Suprapubic skin (tissue), 4 donors: ENCODE data around the gene MBLAC1. TPM values are rescaled to one million over a fixed set of nuclear protein-coding genes. Genes with fewer than 3 reads are reported as not detected.

Source experiments
- DNase-seq, 2 donors: peaks; one replicate each; pipeline ENCODE4 v3.0.0-alpha.2; 2019; ENCODE audit warnings: low spot score in 2 of 2
- H3K27ac ChIP-seq: fragments of 200-600 bp; sonication (generic); one replicate; pipeline ENCODE4 v1.5.1; 2019
- H3K27me3 ChIP-seq: fragments of 200-600 bp; sonication (generic); one replicate; pipeline ENCODE4 v1.5.1; 2019
- H3K36me3 ChIP-seq: fragments of 200-600 bp; sonication (generic); one replicate; pipeline ENCODE4 v1.5.1; 2019
- H3K4me1 ChIP-seq: fragments of 200-600 bp; sonication (generic); one replicate; pipeline ENCODE4 v1.5.1; 2019
- H3K4me3 ChIP-seq: fragments of 200-600 bp; sonication (generic); one replicate; pipeline ENCODE4 v1.5.1; 2019; ENCODE audit warnings: mild to moderate bottlenecking
- H3K9me3 ChIP-seq: fragments of 200-600 bp; sonication (generic); one replicate; pipeline ENCODE4 v1.5.1; 2019
- EP300 ChIP-seq: sonication (generic); formaldehyde crosslinking; IDR thresholded peaks from one replicate; pipeline ENCODE4 v1.6.1; 2017; ENCODE audit warnings: antibody characterized with exemption
- POLR2A ChIP-seq, 2 donors: fragments of 450-650 bp; IDR thresholded peaks; one replicate each; pipeline ENCODE4 v1.6.1; 2017; ENCODE audit warnings: antibody characterized with exemption in 2 of 2, mild to moderate bottlenecking in 2 of 2, moderate library complexity in 2 of 2
- POLR2AphosphoS5 ChIP-seq, 3 donors: sonication (generic); formaldehyde crosslinking; IDR thresholded peaks; one replicate each; pipeline ENCODE4 v1.6.1; 2017; ENCODE audit warnings: antibody characterized with exemption in 3 of 3
- WGBS: methylation state at CpG from one replicate; pipeline ENCODE4 v1.1.5; 2018; 5-methylcytosine and 5-hydroxymethylcytosine counted together
- total RNA-seq, 4 donors: library from RNA; depleted of rRNA; stranded (reverse); fragments of >200 nt; gene quantifications; one replicate each; pipeline ENCODE4 v1.1.0, GENCODE V29; 2016
- TF ChIP-seq, protein P1 (sequence below), 2 donors: fragments of 200-600 bp in 1 of 2; fragments of 450-650 bp in 1 of 2; sonication (generic) in 1 of 2; IDR thresholded peaks; one replicate each; pipeline ENCODE4 v1.5.1; 2016 to 2019; ENCODE audit warnings: antibody characterized with exemption in 2 of 2, mild to moderate bottlenecking in 1 of 2, moderate library complexity in 1 of 2

MBLAC1 gene
- total RNA-seq, 4 donors from 2014 or later, result 2.6 to 6.2 (median 3.6) TPM

DNA sequence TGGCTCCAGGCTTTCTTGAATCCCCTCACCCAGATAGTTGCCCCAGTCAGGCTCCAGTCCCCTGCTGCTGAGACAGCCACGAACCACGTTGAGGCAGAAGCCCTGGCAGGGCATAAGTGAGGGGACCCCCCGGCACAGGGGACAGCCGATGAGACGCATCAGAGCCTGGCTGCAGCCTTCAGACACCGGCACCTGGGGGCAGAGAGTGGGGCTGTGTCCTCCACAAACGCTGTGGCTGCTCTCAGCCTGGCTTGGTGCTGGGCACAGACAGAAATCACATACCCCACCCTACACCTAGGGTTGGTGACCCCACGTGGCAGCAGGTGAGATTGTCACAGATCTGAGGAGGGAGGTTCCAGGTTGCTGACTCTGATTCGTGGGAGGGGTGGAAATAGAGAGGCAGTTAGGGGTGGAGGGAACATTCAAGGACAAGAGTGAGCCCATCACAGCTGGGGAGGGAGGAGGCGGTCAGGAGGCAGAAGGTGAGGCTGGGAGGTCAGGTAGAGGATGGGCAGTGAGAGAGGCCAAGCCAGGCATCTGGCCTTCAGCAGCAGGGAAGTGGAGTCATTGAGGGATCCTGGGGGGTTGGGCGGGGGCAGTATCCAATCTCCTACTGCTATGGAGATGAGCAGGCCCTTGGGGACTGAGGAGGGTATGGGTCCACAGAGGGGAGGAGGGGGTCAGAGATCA lies 47.2 kb downstream of the MBLAC1 start:
- peaks cover 35% of the 10 kb centered on the region for H3K4me1 ChIP-seq
- H3K27ac ChIP-seq, result no peak overlapping the region
- DNase-seq, result peak in 1 of 2 donors; percentile 37
- TF ChIP-seq POLR2AphosphoS5 (IDR thresholded peaks at IDR 0.05), result no peak
- no peak overlapping the region for H3K4me3 ChIP-seq
- no peaks in the 10 kb centered on the region for H3K9me3 ChIP-seq
- 87% methylated on average over 10 of the region's 11 CpGs for WGBS
- H3K27me3 ChIP-seq, result peaks cover 7% of the 10 kb centered on the region
- no peaks in the 10 kb centered on the region for H3K36me3 ChIP-seq

DNA sequence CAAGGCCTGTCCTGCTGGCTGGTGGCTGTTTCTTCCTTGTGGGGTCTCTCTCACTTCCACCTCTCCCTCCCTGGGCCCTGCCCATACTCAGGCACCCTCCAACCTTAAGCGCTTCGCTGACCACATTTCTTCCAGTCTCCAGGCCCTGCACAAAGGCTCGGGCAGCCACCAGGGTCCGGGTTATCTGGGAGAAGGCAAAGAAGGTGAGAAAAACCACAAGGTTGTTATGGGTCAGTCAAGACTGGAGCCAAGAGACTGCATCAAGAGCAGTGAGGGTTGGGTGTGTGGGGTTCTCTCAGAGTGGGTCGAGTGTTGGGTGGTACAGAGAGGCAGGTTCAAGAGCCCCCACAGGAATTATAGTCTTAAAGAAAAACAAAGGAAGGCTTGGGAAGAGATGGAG lies 47.8 kb downstream of the MBLAC1 start:
- Histone ChIP-seq H3K4me3 (no peak overlapping the region), H3K36me3 (no peaks in the 10 kb centered on the region), H3K9me3 (no peaks in the 10 kb centered on the region), H3K27me3 (peaks cover 7% of the 10 kb centered on the region), H3K4me1 (peaks cover 34% of the 10 kb centered on the region), H3K27ac (no peak overlapping the region)
- peak in 1 of 2 donors; percentile 61 for DNase-seq
- 91% methylated on average over 5 of the region's 5 CpGs for WGBS
- TF ChIP-seq POLR2A (IDR thresholded peaks at IDR 0.05) (no peak), POLR2AphosphoS5 (IDR thresholded peaks at IDR 0.05) (no peak), EP300 (no peak)
- TF ChIP-seq, protein P1, sequence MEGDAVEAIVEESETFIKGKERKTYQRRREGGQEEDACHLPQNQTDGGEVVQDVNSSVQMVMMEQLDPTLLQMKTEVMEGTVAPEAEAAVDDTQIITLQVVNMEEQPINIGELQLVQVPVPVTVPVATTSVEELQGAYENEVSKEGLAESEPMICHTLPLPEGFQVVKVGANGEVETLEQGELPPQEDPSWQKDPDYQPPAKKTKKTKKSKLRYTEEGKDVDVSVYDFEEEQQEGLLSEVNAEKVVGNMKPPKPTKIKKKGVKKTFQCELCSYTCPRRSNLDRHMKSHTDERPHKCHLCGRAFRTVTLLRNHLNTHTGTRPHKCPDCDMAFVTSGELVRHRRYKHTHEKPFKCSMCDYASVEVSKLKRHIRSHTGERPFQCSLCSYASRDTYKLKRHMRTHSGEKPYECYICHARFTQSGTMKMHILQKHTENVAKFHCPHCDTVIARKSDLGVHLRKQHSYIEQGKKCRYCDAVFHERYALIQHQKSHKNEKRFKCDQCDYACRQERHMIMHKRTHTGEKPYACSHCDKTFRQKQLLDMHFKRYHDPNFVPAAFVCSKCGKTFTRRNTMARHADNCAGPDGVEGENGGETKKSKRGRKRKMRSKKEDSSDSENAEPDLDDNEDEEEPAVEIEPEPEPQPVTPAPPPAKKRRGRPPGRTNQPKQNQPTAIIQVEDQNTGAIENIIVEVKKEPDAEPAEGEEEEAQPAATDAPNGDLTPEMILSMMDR (IDR thresholded peaks at IDR 0.05), result no peak

GRCh38 chr7:100175296-100175935 lies 48.6 kb downstream of the MBLAC1 start:
- no peaks in the 10 kb centered on the region for H3K9me3 ChIP-seq
- H3K36me3 ChIP-seq, result no peaks in the 10 kb centered on the region
- no peak for TF ChIP-seq POLR2A (IDR thresholded peaks at IDR 0.05)
- TF ChIP-seq POLR2AphosphoS5 (IDR thresholded peaks at IDR 0.05), result no peak
- no peak for TF ChIP-seq EP300
- TF ChIP-seq, protein P1 (IDR thresholded peaks at IDR 0.05), result no peak
- 94% methylated on average over 14 of the region's 14 CpGs for WGBS
- H3K4me3 ChIP-seq, result no peak overlapping the region
- H3K4me1 ChIP-seq, result peaks cover 33% of the 10 kb centered on the region
- peak in 1 of 2 donors; percentile 74 for DNase-seq
- H3K27me3 ChIP-seq, result peaks cover 7% of the 10 kb centered on the region
- H3K27ac ChIP-seq, result no peak overlapping the region

- Histone ChIP-seq H3K27ac (no peak overlapping the region), H3K4me1 (peaks cover 25% of the 10 kb centered on the region), H3K36me3 (no peaks in the 10 kb centered on the region), H3K4me3 (peak overlapping the region; percentile 60), H3K9me3 (no peaks in the 10 kb centered on the region), H3K27me3 (peaks cover 4% of the 10 kb centered on the region)
- TF ChIP-seq, protein P1 (IDR thresholded peaks at IDR 0.05), result no peak
- TF ChIP-seq POLR2AphosphoS5 (IDR thresholded peaks at IDR 0.05) (no peak), POLR2A (IDR thresholded peaks at IDR 0.05) (no peak), EP300 (no peak)
- peak in 1 of 2 donors; percentile 53 for DNase-seq
- WGBS, result 54% methylated on average over 14 of the region's 14 CpGs
These were observed 49.6 kb downstream of the MBLAC1 start for GRCh38 chr7:100176096-100177044.

DNA sequence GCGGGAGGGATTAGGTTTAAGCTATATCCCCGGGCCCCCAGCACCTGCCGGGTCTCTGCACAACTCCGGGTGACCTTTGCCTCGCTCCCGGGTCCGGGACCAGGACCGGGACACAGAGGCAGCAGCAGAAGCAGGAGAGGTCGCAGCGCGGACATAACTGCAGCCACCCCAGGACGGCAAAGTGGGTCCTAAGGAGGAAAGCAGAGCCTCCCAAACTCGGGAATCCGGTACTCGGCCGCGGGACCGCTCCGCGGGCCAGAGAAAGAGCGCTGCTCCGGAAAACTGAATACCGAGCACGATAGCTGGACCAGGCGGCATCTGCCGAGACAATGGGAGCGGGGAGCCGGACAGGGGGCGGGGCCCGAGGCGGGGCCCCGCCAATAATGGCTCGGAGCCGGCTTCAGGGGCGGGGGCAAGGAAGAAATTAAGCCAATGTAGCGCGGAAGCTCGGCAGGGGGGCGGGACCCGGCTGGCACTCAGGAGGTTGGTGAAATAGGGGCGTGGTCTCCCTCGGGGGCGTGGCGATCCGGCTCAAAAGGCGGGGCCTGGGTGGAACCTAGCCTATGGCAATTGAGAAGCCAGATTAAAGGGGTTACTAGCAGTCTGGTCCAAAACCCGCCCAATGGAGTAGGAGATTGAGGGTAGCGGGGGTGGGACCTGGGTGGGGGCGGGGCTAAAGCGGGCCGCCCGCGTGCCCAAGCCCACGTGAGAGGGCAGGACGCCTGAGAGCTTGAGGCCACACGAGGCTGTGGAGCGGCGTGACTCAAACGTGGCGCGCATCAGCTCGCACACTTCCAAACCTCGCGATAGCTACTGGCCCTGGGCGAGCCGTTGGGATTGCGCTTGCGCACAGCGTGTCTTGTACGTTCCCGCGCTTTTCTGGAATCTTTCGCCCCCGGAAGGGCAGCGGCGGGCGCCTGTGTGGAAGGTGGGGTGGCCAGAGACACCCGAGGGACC lies 50.6 kb downstream of the MBLAC1 start, which contains the start of the genes GPC2 and STAG3:
TSS of gene GPC2 (minus strand) at position 337 of the 957 bp plus-strand sequence. CDS start at position 155, 182 bp downstream.
TSS of gene STAG3 (plus strand) at position 874 of the 957 bp plus-strand sequence. CDS start 2,639 bp downstream, outside the sequence.
- peak within 1 kb of the TSS; percentile 60 for H3K4me3 ChIP-seq
- no peaks in the 10 kb centered on the region for H3K36me3 ChIP-seq
- H3K27ac ChIP-seq, result no peak within 1 kb of the TSS
- WGBS, result 1% methylated on average over 22 of the region's 78 CpGs
- peak; percentile 97 for DNase-seq
- no peak for TF ChIP-seq POLR2A (IDR thresholded peaks at IDR 0.05)
- TF ChIP-seq, protein P1 (IDR thresholded peaks at IDR 0.05), result no peak
- peak in 2 of 3 donors; percentile 41 to 42 for TF ChIP-seq POLR2AphosphoS5 (IDR thresholded peaks at IDR 0.05)
- TF ChIP-seq EP300, result no peak
- no peaks in the 10 kb centered on the region for H3K27me3 ChIP-seq
- peaks cover 18% of the 10 kb centered on the region for H3K4me1 ChIP-seq
- no peaks in the 10 kb centered on the region for H3K9me3 ChIP-seq
